ENCODE data around the gene ZFYVE19.

The ZFYVE19 gene

DNA sequence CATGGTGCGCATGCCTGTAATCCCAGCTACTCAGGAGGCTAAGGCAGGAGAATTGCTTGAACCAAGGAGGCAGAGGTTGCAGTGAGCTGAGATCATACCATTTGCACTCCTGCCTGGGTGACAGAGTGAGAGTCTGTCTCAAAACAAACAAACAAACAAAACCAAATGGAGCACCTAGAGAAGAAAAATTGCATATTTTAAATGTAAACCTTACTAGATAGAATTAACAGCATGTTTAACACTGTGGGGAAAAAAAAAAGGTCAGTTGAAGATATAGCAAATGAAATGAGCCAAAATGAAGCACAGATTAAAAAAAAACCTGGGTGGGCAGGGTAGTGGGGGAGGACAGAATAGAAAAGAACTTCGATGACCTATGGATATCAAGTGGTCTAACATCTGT, 14.3 kb downstream of the ZFYVE19 start:
- no peak for TF ChIP-seq EZH2 (IDR thresholded peaks at IDR 0.05; ENCODE audit: borderline replicate concordance, low read depth, low read length, severe bottlenecking)
- TF ChIP-seq, protein P1, sequence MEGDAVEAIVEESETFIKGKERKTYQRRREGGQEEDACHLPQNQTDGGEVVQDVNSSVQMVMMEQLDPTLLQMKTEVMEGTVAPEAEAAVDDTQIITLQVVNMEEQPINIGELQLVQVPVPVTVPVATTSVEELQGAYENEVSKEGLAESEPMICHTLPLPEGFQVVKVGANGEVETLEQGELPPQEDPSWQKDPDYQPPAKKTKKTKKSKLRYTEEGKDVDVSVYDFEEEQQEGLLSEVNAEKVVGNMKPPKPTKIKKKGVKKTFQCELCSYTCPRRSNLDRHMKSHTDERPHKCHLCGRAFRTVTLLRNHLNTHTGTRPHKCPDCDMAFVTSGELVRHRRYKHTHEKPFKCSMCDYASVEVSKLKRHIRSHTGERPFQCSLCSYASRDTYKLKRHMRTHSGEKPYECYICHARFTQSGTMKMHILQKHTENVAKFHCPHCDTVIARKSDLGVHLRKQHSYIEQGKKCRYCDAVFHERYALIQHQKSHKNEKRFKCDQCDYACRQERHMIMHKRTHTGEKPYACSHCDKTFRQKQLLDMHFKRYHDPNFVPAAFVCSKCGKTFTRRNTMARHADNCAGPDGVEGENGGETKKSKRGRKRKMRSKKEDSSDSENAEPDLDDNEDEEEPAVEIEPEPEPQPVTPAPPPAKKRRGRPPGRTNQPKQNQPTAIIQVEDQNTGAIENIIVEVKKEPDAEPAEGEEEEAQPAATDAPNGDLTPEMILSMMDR (IDR thresholded peaks at IDR 0.05; ENCODE audit: borderline replicate concordance, extremely low read depth, low read length, poor library complexity, severe bottlenecking), result no peak
- ATAC-seq (ENCODE audit: insufficient read depth, low read depth) (no peak), DNase-seq (no peak)
- Histone ChIP-seq H4K20me1 (ENCODE audit: insufficient read depth, low read length) (no peaks in the 10 kb centered on the region), H3K36me3 (ENCODE audit: insufficient read depth, low read length) (no peaks in the 10 kb centered on the region), H3K27ac (ENCODE audit: low read length) (no peak overlapping the region), H3K4me3 (ENCODE audit: low read depth in 1 of 2, low read length in 2 of 2) (no peak overlapping the region), H3K9ac (ENCODE audit: low read depth, low read length) (no peak overlapping the region), H2AFZ (ENCODE audit: low read depth, low read length) (no peak overlapping the region), H3K4me2 (ENCODE audit: insufficient read depth, low read length) (no peak overlapping the region), H3K79me2 (ENCODE audit: insufficient read depth, low read length) (no peaks in the 10 kb centered on the region), H3K4me1 (ENCODE audit: insufficient read depth, low read length) (no peaks in the 10 kb centered on the region), H3K27me3 (ENCODE audit: insufficient read depth, low read length, poor library complexity) (no peaks in the 10 kb centered on the region), H3K9me3 (ENCODE audit: insufficient read depth, low read length, severe bottlenecking) (no peaks in the 10 kb centered on the region)

DNA sequence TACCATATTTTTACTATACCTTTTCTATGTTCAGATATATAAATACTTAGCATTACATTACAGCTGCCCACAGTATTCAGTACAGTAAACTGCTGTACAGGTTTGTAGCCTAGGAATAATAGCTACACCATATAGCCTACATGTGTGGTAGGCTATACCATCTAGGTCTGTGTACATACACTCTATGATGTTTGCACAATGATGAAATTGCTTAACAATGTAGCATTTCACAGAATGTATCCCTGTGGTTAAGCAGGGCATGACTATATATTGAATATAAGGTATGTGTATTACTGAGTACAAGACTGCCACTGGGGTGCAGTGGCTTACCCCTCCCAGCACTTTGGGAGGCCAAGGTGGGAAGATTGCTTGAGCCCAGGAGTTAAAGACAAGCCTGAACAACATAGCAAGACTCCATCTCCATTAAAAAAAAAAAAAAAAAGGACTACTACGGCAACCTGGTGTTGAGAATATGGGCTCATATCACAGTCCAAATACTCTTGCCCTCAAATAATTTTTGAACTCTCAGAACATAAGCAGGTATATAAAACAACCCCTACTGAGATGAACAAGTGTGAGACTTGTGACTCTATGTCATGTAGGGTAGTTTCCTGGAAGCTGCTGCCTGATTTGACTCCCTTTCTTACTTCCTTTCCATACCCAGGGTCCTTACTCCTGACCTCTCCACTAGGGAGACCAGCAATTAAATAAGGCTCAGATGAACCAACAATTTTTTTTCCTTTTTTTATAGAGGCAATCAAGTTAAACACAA, 16.9 kb downstream of the ZFYVE19 start:
- ATAC-seq (ENCODE audit: insufficient read depth, low read depth) (no peak), DNase-seq (no peak)
- no peak for TF ChIP-seq EZH2 (IDR thresholded peaks at IDR 0.05; ENCODE audit: borderline replicate concordance, low read depth, low read length, severe bottlenecking)
- TF ChIP-seq, protein P1 (IDR thresholded peaks at IDR 0.05; ENCODE audit: borderline replicate concordance, extremely low read depth, low read length, poor library complexity, severe bottlenecking), result no peak
- Histone ChIP-seq H3K27me3 (ENCODE audit: insufficient read depth, low read length, poor library complexity) (no peaks in the 10 kb centered on the region), H3K9ac (ENCODE audit: low read depth, low read length) (no peak overlapping the region), H2AFZ (ENCODE audit: low read depth, low read length) (no peak overlapping the region), H3K4me1 (ENCODE audit: insufficient read depth, low read length) (no peaks in the 10 kb centered on the region), H3K79me2 (ENCODE audit: insufficient read depth, low read length) (no peaks in the 10 kb centered on the region), H3K4me2 (ENCODE audit: insufficient read depth, low read length) (no peak overlapping the region), H4K20me1 (ENCODE audit: insufficient read depth, low read length) (no peaks in the 10 kb centered on the region), H3K9me3 (ENCODE audit: insufficient read depth, low read length, severe bottlenecking) (no peaks in the 10 kb centered on the region), H3K27ac (ENCODE audit: low read length) (no peak overlapping the region), H3K36me3 (ENCODE audit: insufficient read depth, low read length) (no peaks in the 10 kb centered on the region), H3K4me3 (ENCODE audit: low read depth in 1 of 2, low read length in 2 of 2) (no peak overlapping the region)

DNA sequence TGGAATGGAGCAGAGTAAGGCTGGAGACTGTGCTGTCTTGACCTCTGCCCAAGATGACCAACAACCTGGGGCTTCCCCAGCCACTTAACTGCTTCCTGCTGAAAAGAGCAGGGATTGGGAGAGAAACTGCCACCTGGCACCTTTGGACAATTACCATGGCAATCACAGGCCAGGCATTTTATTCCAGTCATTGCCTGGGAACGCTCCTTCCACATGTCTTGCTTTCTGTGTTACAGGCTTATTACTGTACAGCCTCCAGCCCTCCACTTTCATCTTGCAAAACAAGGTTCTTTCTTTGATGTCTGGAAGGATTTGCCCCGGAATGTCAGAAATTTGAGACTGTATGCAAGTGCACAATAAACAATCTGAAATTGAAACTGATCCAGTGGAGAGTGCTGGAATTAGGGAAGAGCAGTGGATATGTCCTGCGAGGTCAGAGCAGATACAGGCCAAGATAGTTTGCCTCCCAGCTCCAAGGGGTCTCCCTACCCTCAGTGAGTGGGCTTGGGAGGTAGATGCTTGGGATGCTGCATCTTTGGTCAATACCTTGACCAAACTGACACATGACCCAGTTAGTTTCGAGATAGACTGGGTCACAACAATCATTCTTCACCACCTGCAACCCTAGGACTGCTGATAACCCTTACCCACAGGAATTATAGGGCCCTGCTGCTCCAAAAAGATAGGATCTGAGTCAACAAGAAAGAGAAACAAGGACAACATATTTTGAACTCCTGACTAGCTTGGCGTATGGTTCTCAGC, 19.0 kb downstream of the ZFYVE19 start:
- H3K27ac ChIP-seq (ENCODE audit: low read length), result no peak overlapping the region
- no peak overlapping the region for H3K4me2 ChIP-seq (ENCODE audit: insufficient read depth, low read length)
- no peak for TF ChIP-seq EZH2 (IDR thresholded peaks at IDR 0.05; ENCODE audit: borderline replicate concordance, low read depth, low read length, severe bottlenecking)
- TF ChIP-seq, protein P1 (IDR thresholded peaks at IDR 0.05; ENCODE audit: borderline replicate concordance, extremely low read depth, low read length, poor library complexity, severe bottlenecking), result no peak
- no peaks in the 10 kb centered on the region for H3K4me1 ChIP-seq (ENCODE audit: insufficient read depth, low read length)
- H2AFZ ChIP-seq (ENCODE audit: low read depth, low read length), result no peak overlapping the region
- no peak overlapping the region for H3K9ac ChIP-seq (ENCODE audit: low read depth, low read length)
- H3K36me3 ChIP-seq (ENCODE audit: insufficient read depth, low read length), result no peaks in the 10 kb centered on the region
- no peak for DNase-seq
- H4K20me1 ChIP-seq (ENCODE audit: insufficient read depth, low read length), result no peaks in the 10 kb centered on the region
- ATAC-seq (ENCODE audit: insufficient read depth, low read depth), result no peak
- no peaks in the 10 kb centered on the region for H3K27me3 ChIP-seq (ENCODE audit: insufficient read depth, low read length, poor library complexity)
- no peaks in the 10 kb centered on the region for H3K79me2 ChIP-seq (ENCODE audit: insufficient read depth, low read length)
- H3K9me3 ChIP-seq (ENCODE audit: insufficient read depth, low read length, severe bottlenecking), result no peaks in the 10 kb centered on the region
- H3K4me3 ChIP-seq (ENCODE audit: low read depth in 1 of 2, low read length in 2 of 2), result no peak overlapping the region
